GM23248 (cell line): ENCODE measurements around the gene NXPH2. TPM values are rescaled to one million over a fixed set of nuclear protein-coding genes. Genes with fewer than 3 reads are reported as not detected.

Experiments used
- DNase-seq: peaks from one replicate; pipeline ENCODE4 v3.0.0-alpha.2; 2015
- H2AFZ ChIP-seq: fragments of 200-600 bp; sonication (generic); 2 replicates; pipeline ENCODE4 v1.6.1; 2016; ENCODE audit warnings: antibody characterized with exemption
- H3F3A ChIP-seq: fragments of 200-600 bp; sonication (generic); 2 replicates; pipeline ENCODE4 v1.6.1; 2016; ENCODE audit warnings: mild to moderate bottlenecking, antibody characterized with exemption, mixed run types; ENCODE audit not compliant: insufficient read depth
- H3K27ac ChIP-seq: fragments of 200-600 bp; sonication (generic); 2 replicates; pipeline ENCODE4 v1.5.1; 2016; ENCODE audit warnings: mild to moderate bottlenecking
- H3K27me3 ChIP-seq: fragments of 200-600 bp; sonication (generic); replicated peaks from 2 replicates; pipeline ENCODE4 v1.6.1; 2016; ENCODE audit warnings: mild to moderate bottlenecking; ENCODE audit not compliant: insufficient read depth
- H3K36me3 ChIP-seq: fragments of 200-600 bp; sonication (generic); 2 replicates; pipeline ENCODE4 v1.6.1; 2016; ENCODE audit warnings: low read depth, mild to moderate bottlenecking
- H3K4me1 ChIP-seq: fragments of 200-600 bp; sonication (generic); 2 replicates; pipeline ENCODE4 v1.6.1; 2016; ENCODE audit warnings: mild to moderate bottlenecking; ENCODE audit not compliant: insufficient read depth
- H3K4me2 ChIP-seq: fragments of 200-600 bp; sonication (generic); one replicate; pipeline ENCODE4 v1.6.1; 2016; ENCODE audit warnings: mild to moderate bottlenecking; ENCODE audit not compliant: unreplicated experiment
- H3K4me3 ChIP-seq: fragments of 200-600 bp; sonication (generic); 2 replicates; pipeline ENCODE4 v1.5.1; 2016; ENCODE audit warnings: mild to moderate bottlenecking
- H3K79me2 ChIP-seq: fragments of 200-600 bp; sonication (generic); 2 replicates; pipeline ENCODE4 v1.6.1; 2016; ENCODE audit warnings: mild to moderate bottlenecking; ENCODE audit not compliant: insufficient read depth
- H3K9ac ChIP-seq: fragments of 200-600 bp; sonication (generic); 2 replicates; pipeline ENCODE4 v1.6.1; 2016; ENCODE audit warnings: mild to moderate bottlenecking
- H3K9me2 ChIP-seq: fragments of 200-600 bp; sonication (generic); 2 replicates; pipeline ENCODE4 v1.6.1; 2016; ENCODE audit warnings: mixed run types, mild to moderate bottlenecking, moderate library complexity; ENCODE audit not compliant: insufficient read depth
- H3K9me3 ChIP-seq: fragments of 200-600 bp; sonication (generic); one replicate; pipeline ENCODE4 v1.6.1; 2017; ENCODE audit warnings: low read depth
- H4K20me1 ChIP-seq: fragments of 200-600 bp; sonication (generic); 2 replicates; pipeline ENCODE4 v1.6.0; 2016; ENCODE audit not compliant: insufficient read depth
- EZH2 ChIP-seq: fragments of 200-600 bp; sonication (generic); IDR thresholded peaks from 2 replicates; pipeline ENCODE4 v1.6.1; 2018; ENCODE audit warnings: antibody characterized with exemption, mild to moderate bottlenecking; ENCODE audit not compliant: insufficient read depth, poor library complexity, severe bottlenecking
- EZH2phosphoT487 ChIP-seq: fragments of 200-600 bp; sonication (generic); IDR thresholded peaks from 2 replicates; pipeline ENCODE4 v1.6.1; 2018; ENCODE audit warnings: antibody characterized with exemption, moderate library complexity, mild to moderate bottlenecking, low read depth; ENCODE audit not compliant: insufficient read depth
- WGBS, 2 experiments: methylation state at CpG; one replicate each; pipeline ENCODE4 v1.1.6; 2015 to 2017; ENCODE audit warnings: low lambda C conversion rate in 2 of 2, low coverage in 1 of 2; ENCODE audit errors: missing lambda C conversion rate in 2 of 2; 5-methylcytosine and 5-hydroxymethylcytosine counted together
- in situ Hi-C: fragments of 300-500 bp; cut with MboI; formaldehyde crosslinking; loops from 2 replicates; pipeline ENCODE4 v1.15.0; 2020
- polyA plus RNA-seq: library from polyadenylated mRNA; unstranded; fragments of >200 nt; fragmentation: Nextera tagmentation; extraction: Ambion mirVana; gene quantifications from 2 replicates; pipeline ENCODE4 v1.2.1, GENCODE V29; 2016
- total RNA-seq: library from RNA; depleted of rRNA; stranded (reverse); fragments of >200 nt; shearing (Covaris generic); gene quantifications from 2 replicates; pipeline ENCODE4 v1.2.3, GENCODE V29; 2014

The NXPH2 gene
- total and polyA plus RNA-seq, 2 experiments from 2014 or later, result not detected

- no peak overlapping the region for H2AFZ ChIP-seq
- H3K27ac ChIP-seq, result no peak overlapping the region
- H3K9ac ChIP-seq, result no peak overlapping the region
- 55 to 62% methylated on average over 3 of the region's 3 CpGs for WGBS, 2 experiments
- H3K36me3 ChIP-seq, result no peaks in the 10 kb centered on the region
- TF ChIP-seq EZH2phosphoT487 (no peak), EZH2 (no peak)
- no peak overlapping the region for H3K4me3 ChIP-seq
- no peak overlapping the region for H3K4me2 ChIP-seq
- H3K27me3 ChIP-seq, result no peaks in the 10 kb centered on the region
- DNase-seq, result no peak
- no peaks in the 10 kb centered on the region for H3K4me1 ChIP-seq
- H3K9me2 ChIP-seq, result no peaks in the 10 kb centered on the region
- no peaks in the 10 kb centered on the region for H3F3A ChIP-seq
- H3K79me2 ChIP-seq, result no peaks in the 10 kb centered on the region
- H4K20me1 ChIP-seq, result no peaks in the 10 kb centered on the region
- H3K9me3 ChIP-seq, result no peaks in the 10 kb centered on the region
- in situ Hi-C loops, result loop anchor here (10.0 kb wide), 1 partner anchor 905 kb away; no protein-coding TSS in a partner anchor
Observed at GRCh38 chr2:138819964-138820363, 39.8 kb upstream of the NXPH2 start.

DNA sequence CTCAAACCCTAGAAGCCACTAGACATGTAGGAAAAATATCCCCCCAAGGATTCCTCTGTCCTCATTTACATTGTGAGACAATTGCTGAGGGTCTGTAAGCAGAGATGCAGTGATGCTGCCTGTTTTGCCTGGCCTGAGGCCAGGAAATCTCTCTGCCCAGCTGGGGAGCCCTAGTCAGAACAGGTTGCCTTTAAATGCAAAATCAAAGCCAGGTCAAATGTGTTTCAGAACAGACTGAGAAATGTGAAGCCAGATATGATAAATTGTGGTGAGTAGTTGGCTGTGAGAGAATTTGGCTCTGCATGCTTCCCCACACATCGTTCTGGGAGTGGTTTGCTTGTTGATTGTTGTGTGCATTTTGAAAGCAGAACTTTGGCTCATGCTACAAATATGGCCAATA is 38.4 kb upstream of the NXPH2 start:
- in situ Hi-C loops, result no loop called here
- H3K9me3 ChIP-seq, result no peaks in the 10 kb centered on the region
- no peak overlapping the region for H3K4me2 ChIP-seq
- H4K20me1 ChIP-seq, result no peaks in the 10 kb centered on the region
- TF ChIP-seq EZH2phosphoT487, result no peak
- TF ChIP-seq EZH2, result no peak
- 5 to 9% methylated on average over 1 of the region's 1 CpG for WGBS, 2 experiments
- H3K9ac ChIP-seq, result no peak overlapping the region
- no peak overlapping the region for H3K27ac ChIP-seq
- no peak overlapping the region for H2AFZ ChIP-seq
- H3K36me3 ChIP-seq, result no peaks in the 10 kb centered on the region
- H3K4me3 ChIP-seq, result no peak overlapping the region
- H3K4me1 ChIP-seq, result no peaks in the 10 kb centered on the region
- no peaks in the 10 kb centered on the region for H3K9me2 ChIP-seq
- H3K79me2 ChIP-seq, result no peaks in the 10 kb centered on the region
- H3K27me3 ChIP-seq, result no peaks in the 10 kb centered on the region
- H3F3A ChIP-seq, result no peaks in the 10 kb centered on the region
- no peak for DNase-seq

GRCh38 chr2:138814123-138814898 is 34.1 kb upstream of the NXPH2 start:
- in situ Hi-C loops, result no loop called here
- no peaks in the 10 kb centered on the region for H3K79me2 ChIP-seq
- no peak overlapping the region for H3K27ac ChIP-seq
- H3K9ac ChIP-seq, result no peak overlapping the region
- no peak overlapping the region for H3K4me3 ChIP-seq
- H3K4me2 ChIP-seq, result no peak overlapping the region
- no peak overlapping the region for H2AFZ ChIP-seq
- H3K36me3 ChIP-seq, result no peaks in the 10 kb centered on the region
- H3K4me1 ChIP-seq, result no peaks in the 10 kb centered on the region
- H3K27me3 ChIP-seq, result no peaks in the 10 kb centered on the region
- DNase-seq, result no peak
- no peak for TF ChIP-seq EZH2phosphoT487
- no peaks in the 10 kb centered on the region for H3F3A ChIP-seq
- H4K20me1 ChIP-seq, result no peaks in the 10 kb centered on the region
- WGBS, 2 experiments, result 37 to 45% methylated on average over 4 of the region's 4 CpGs
- no peaks in the 10 kb centered on the region for H3K9me3 ChIP-seq
- no peaks in the 10 kb centered on the region for H3K9me2 ChIP-seq

GRCh38 chr2:138811431-138811830 is 31.2 kb upstream of the NXPH2 start:
- Histone ChIP-seq H3K4me3 (no peak overlapping the region), H2AFZ (no peak overlapping the region), H3K9me3 (no peaks in the 10 kb centered on the region), H3K79me2 (no peaks in the 10 kb centered on the region), H3K4me2 (no peak overlapping the region), H4K20me1 (no peaks in the 10 kb centered on the region), H3K9me2 (no peaks in the 10 kb centered on the region), H3F3A (no peaks in the 10 kb centered on the region), H3K4me1 (no peaks in the 10 kb centered on the region), H3K27me3 (no peaks in the 10 kb centered on the region), H3K36me3 (no peaks in the 10 kb centered on the region), H3K27ac (no peak overlapping the region), H3K9ac (no peak overlapping the region)
- 36 to 37% methylated on average over 3 of the region's 3 CpGs for WGBS, 2 experiments
- in situ Hi-C loops, result no loop called here
- TF ChIP-seq EZH2phosphoT487, result no peak
- TF ChIP-seq EZH2, result no peak
- no peak for DNase-seq
